ENCODE measurements around the gene SGMS1. TPM values are rescaled to one million over a fixed set of nuclear protein-coding genes. Genes with fewer than 3 reads are reported as not detected.

Gene SGMS1
- total and polyA plus RNA-seq, 2 donors (not counting 1 experiment from before 2014, with no cell fraction given) = 39.9 to 82.1 TPM

DNA sequence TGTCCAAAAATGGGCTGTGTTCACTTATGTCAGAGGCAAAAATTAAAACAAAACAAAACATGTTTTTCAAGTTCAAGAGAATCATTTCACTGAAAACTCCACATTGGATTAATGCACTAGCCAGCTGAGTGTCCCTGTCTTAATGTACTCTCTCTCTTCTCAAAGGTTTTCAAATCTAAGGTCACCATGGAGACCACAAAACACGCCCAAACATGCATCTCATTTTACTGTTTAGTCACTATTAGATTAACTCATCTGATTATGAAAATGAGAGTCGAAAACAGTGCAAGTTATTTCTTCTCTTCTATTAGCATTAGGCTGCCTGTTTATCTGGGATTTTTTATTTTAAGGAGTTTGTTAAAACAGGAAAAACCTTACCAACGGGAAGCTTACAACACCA lies 301.7 kb downstream of the SGMS1 start:
- H3K4me1 ChIP-seq (ENCODE audit: control insufficient read depth, extremely low read depth, insufficient read depth, low read length) = peaks cover 18% of the 10 kb centered on the region
- H3K9me3 ChIP-seq (ENCODE audit: control insufficient read depth, insufficient read depth, low read depth, low read length) = no peaks in the 10 kb centered on the region
- H3K4me2 ChIP-seq (ENCODE audit: extremely low read depth, insufficient read depth, low read length) = no peak overlapping the region
- H4K20me1 ChIP-seq (ENCODE audit: control insufficient read depth, extremely low read depth, insufficient read depth, low read length) = no peaks in the 10 kb centered on the region
- no peaks in the 10 kb centered on the region for H3K27me3 ChIP-seq (ENCODE audit: control insufficient read depth, insufficient read depth, low read length)
- H3K36me3 ChIP-seq (ENCODE audit: control insufficient read depth, insufficient read depth, low read length) = no peaks in the 10 kb centered on the region
- H3K27ac ChIP-seq (ENCODE audit: insufficient read depth, low read length) = peak overlapping the region; percentile 23
- peak; percentile 72 to 76 for DNase-seq (ENCODE audit: low read depth in 2 of 2)
- H2AFZ ChIP-seq (ENCODE audit: low read length) = no peak overlapping the region
- no peak overlapping the region for H3K9ac ChIP-seq (ENCODE audit: insufficient read depth, low read length)
- TF ChIP-seq, protein P1, sequence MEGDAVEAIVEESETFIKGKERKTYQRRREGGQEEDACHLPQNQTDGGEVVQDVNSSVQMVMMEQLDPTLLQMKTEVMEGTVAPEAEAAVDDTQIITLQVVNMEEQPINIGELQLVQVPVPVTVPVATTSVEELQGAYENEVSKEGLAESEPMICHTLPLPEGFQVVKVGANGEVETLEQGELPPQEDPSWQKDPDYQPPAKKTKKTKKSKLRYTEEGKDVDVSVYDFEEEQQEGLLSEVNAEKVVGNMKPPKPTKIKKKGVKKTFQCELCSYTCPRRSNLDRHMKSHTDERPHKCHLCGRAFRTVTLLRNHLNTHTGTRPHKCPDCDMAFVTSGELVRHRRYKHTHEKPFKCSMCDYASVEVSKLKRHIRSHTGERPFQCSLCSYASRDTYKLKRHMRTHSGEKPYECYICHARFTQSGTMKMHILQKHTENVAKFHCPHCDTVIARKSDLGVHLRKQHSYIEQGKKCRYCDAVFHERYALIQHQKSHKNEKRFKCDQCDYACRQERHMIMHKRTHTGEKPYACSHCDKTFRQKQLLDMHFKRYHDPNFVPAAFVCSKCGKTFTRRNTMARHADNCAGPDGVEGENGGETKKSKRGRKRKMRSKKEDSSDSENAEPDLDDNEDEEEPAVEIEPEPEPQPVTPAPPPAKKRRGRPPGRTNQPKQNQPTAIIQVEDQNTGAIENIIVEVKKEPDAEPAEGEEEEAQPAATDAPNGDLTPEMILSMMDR (conservative IDR thresholded peaks at IDR 0.05 in 1 of 2, IDR thresholded peaks at IDR 0.05 in 1 of 2; ENCODE audit: low read depth in 1 of 2, low read length in 2 of 2) = no peak
- TF ChIP-seq EZH2 (IDR thresholded peaks at IDR 0.05; ENCODE audit: low read length, missing control alignments) = no peak
- H3K4me3 ChIP-seq (replicated peaks in 1 of 4; ENCODE audit: control extremely low read depth in 1 of 4, insufficient read depth in 1 of 4, low read depth in 3 of 4, low read length in 4 of 4) = no peak overlapping the region
- no peaks in the 10 kb centered on the region for H3K79me2 ChIP-seq (ENCODE audit: control insufficient read depth, insufficient read depth, low read length)

DNA sequence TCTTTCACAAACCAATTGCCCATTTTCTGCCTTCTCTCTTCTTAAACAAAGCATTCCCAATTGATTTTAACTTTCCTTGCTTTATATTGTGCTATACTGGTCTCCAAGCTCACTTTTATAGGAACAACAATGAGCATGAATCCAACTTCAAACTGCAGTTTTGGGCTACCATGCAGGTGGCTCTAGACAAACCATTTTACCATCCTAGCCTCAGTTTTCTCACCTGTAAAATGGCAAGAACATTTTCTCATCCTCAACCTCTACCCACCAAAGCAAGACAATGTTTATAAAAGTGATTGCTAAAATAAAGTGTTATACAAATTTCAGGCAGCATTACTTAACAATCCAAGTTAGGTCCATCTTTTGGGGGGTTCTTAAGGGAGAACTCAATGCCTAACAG lies 305.6 kb downstream of the SGMS1 start:
- no peak for DNase-seq (ENCODE audit: low read depth in 2 of 2)
- no peak overlapping the region for H3K4me2 ChIP-seq (ENCODE audit: extremely low read depth, insufficient read depth, low read length)
- no peak for TF ChIP-seq EZH2 (IDR thresholded peaks at IDR 0.05; ENCODE audit: low read length, missing control alignments)
- TF ChIP-seq, protein P1 (conservative IDR thresholded peaks at IDR 0.05 in 1 of 2, IDR thresholded peaks at IDR 0.05 in 1 of 2; ENCODE audit: low read depth in 1 of 2, low read length in 2 of 2) = no peak
- H3K79me2 ChIP-seq (ENCODE audit: control insufficient read depth, insufficient read depth, low read length) = peaks cover 7% of the 10 kb centered on the region
- H3K4me3 ChIP-seq (replicated peaks in 1 of 4; ENCODE audit: control extremely low read depth in 1 of 4, insufficient read depth in 1 of 4, low read depth in 3 of 4, low read length in 4 of 4) = no peak overlapping the region
- H3K9me3 ChIP-seq (ENCODE audit: control insufficient read depth, insufficient read depth, low read depth, low read length) = no peaks in the 10 kb centered on the region
- no peaks in the 10 kb centered on the region for H3K36me3 ChIP-seq (ENCODE audit: control insufficient read depth, insufficient read depth, low read length)
- H4K20me1 ChIP-seq (ENCODE audit: control insufficient read depth, extremely low read depth, insufficient read depth, low read length) = no peaks in the 10 kb centered on the region
- H3K4me1 ChIP-seq (ENCODE audit: control insufficient read depth, extremely low read depth, insufficient read depth, low read length) = peaks cover 5% of the 10 kb centered on the region
- no peak overlapping the region for H3K9ac ChIP-seq (ENCODE audit: insufficient read depth, low read length)
- H3K27ac ChIP-seq (ENCODE audit: insufficient read depth, low read length) = no peak overlapping the region
- H2AFZ ChIP-seq (ENCODE audit: low read length) = no peak overlapping the region
- H3K27me3 ChIP-seq (ENCODE audit: control insufficient read depth, insufficient read depth, low read length) = no peaks in the 10 kb centered on the region

DNA sequence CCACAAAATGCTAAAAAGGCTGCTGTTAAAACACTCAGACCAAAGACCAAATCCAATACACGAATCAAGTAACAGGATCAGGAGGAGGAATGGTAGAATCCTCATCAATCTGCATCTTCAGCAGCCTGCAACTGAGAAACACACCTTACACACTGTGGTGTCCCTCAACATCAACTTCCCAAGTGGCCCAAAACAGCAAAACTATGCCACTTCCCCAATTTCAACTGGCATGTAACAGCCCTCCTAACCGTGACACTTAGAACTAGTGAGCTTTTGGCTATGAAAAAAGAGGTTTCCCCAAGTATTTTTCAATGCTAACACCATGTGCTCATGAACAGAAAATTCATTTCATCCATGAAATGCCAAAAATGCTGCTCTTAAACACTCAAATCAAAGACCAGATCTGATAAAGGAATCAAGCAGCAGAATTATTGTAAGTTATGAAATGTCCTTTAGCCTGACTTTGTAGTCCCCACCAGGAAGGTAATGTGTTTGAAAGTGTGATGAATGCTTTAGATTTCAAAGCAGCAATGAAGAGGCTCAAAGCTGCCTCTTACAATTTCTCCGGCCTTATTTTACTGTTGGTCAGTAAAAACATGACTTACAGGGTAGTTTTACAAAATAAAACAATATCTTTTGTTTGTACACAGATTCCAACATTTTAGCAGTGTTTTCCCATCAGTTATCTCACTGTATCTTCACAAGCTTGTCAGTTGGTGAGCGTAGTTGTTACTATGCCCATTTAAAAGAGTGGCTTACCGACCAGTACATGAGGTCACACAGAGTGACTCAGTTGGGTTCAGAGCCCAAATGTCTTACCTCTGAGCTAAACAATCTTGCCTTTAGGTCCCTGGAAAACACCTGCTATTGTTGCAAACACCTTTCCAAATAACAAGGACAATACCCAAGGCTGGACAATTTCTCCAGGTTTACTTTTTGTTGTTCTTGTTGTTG lies 306.8 kb downstream of the SGMS1 start:
- peaks cover 4% of the 10 kb centered on the region for H3K4me1 ChIP-seq (ENCODE audit: control insufficient read depth, extremely low read depth, insufficient read depth, low read length)
- no peaks in the 10 kb centered on the region for H3K36me3 ChIP-seq (ENCODE audit: control insufficient read depth, insufficient read depth, low read length)
- no peak overlapping the region for H3K27ac ChIP-seq (ENCODE audit: insufficient read depth, low read length)
- no peak overlapping the region for H3K9ac ChIP-seq (ENCODE audit: insufficient read depth, low read length)
- peak in 1 of 2 donors; percentile 47 for DNase-seq (ENCODE audit: low read depth in 2 of 2)
- no peaks in the 10 kb centered on the region for H3K27me3 ChIP-seq (ENCODE audit: control insufficient read depth, insufficient read depth, low read length)
- H4K20me1 ChIP-seq (ENCODE audit: control insufficient read depth, extremely low read depth, insufficient read depth, low read length) = no peaks in the 10 kb centered on the region
- no peak for TF ChIP-seq EZH2 (IDR thresholded peaks at IDR 0.05; ENCODE audit: low read length, missing control alignments)
- TF ChIP-seq, protein P1 (conservative IDR thresholded peaks at IDR 0.05 in 1 of 2, IDR thresholded peaks at IDR 0.05 in 1 of 2; ENCODE audit: low read depth in 1 of 2, low read length in 2 of 2) = no peak
- H3K9me3 ChIP-seq (ENCODE audit: control insufficient read depth, insufficient read depth, low read depth, low read length) = no peaks in the 10 kb centered on the region
- no peak overlapping the region for H3K4me3 ChIP-seq (replicated peaks in 1 of 4; ENCODE audit: control extremely low read depth in 1 of 4, insufficient read depth in 1 of 4, low read depth in 3 of 4, low read length in 4 of 4)
- no peak overlapping the region for H3K4me2 ChIP-seq (ENCODE audit: extremely low read depth, insufficient read depth, low read length)
- H3K79me2 ChIP-seq (ENCODE audit: control insufficient read depth, insufficient read depth, low read length) = peaks cover 7% of the 10 kb centered on the region
- no peak overlapping the region for H2AFZ ChIP-seq (ENCODE audit: low read length)
